ELF-1 (cell line): ENCODE results near the gene MARCHF11.

ENCODE experiments used
- DNase-seq: peaks from one replicate; pipeline ENCODE4 v3.0.0-alpha.2; 2016; ENCODE audit warnings: low read depth, low spot score

MARCHF11 gene

GRCh38 chr5:16134204-16134603 lies 45.4 kb downstream of the MARCHF11 start:
- no peak for DNase-seq

DNA sequence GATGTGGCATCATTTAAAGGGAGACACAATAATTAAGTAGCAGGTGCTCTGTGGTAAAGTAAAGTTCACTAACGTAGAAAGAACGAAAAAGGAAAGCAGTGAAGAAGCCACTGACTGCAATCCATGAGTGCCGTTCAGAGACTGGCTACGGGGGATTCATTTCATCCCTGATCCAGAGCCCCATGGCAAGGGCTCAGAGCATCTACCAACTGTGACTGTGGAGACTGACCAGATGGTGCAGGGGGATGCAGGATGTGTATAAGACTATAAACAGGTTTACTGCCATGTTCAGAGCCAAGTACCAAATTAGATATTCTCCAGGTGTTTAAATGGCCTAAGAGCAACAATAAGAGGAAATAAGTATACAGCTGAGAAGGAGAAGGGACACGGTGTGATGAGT lies 47.7 kb downstream of the MARCHF11 start:
- no peak for DNase-seq

GRCh38 chr5:16128944-16129343 lies 50.6 kb downstream of the MARCHF11 start:
- no peak for DNase-seq

DNA sequence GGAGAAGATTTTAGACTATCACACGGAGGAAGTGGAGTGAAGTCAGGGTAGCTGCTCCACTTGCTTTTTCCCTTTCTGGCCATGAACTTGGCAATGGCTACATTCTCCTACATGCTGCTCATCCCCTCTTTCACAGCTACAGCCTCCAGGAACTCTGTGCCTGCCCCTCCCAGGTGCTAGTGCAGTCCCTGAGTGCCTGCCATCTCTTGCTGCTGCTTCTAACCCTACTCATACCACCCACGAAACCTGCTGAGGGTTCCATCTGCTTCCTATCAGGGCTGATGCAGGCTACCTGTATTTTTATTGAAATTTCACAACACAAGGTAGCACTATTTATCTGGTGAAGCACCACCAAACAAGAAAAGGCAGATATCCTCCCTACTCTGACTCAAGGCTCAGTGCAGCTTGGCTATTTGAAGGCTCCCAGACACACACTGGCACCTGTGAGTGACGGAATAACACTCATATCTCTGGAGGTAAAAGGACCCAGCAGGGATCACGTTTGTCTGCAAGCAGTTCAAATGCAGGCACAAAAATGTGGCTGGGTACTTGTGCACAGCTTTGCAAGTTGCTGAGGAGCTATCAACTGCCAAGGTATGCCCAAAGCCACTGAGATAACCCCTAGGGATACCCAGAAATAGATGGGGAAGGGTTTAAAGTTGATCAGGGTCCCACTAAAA lies 51.6 kb downstream of the MARCHF11 start:
- no peak for DNase-seq

- no peak for DNase-seq
These were observed 59.0 kb downstream of the MARCHF11 start for GRCh38 chr5:16120579-16120978.

- no peak for DNase-seq
These were observed 59.8 kb downstream of the MARCHF11 start for GRCh38 chr5:16119790-16120189.

GRCh38 chr5:16115140-16115539 lies 64.5 kb downstream of the MARCHF11 start:
- DNase-seq: no peak

DNA sequence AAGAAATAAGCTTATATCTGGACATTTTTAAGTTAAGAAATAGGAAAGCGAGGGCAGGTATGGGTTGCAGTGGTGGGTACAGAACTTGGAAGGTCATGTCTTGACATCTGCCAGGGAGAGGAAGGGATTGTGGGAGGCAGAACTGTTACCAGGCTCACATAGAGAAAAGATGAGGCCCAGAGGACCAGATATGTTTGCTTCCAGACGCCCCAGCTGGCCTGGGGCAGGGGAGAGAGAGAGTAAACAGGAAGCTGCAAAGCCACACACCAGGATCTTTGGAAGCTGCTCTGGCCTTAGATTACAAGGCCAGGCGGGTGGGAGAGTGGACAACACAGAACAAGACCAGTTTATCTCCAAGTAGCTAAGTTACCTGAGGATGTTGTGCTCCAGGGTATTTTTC lies 71.2 kb downstream of the MARCHF11 start:
- DNase-seq: peak; percentile 10

DNA sequence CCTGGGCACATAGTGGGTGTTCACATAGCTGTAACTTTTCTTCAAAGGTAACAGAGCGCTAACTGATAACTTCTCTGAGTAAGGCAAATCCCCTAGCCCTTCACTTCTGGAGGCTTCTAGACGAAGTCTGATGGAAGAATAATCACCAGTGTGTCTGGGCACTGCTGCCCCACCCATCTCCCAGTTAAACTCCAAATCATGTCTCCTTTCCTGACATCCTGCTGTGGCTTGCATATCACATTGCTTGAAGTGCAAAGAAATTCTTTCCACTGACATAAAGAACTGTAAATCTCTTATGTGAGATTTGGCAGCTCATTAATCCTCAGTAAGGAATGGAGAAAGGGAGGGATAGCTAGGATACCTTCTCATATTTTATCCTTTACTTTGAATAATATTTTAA lies 74.6 kb downstream of the MARCHF11 start:
- DNase-seq: no peak

DNA sequence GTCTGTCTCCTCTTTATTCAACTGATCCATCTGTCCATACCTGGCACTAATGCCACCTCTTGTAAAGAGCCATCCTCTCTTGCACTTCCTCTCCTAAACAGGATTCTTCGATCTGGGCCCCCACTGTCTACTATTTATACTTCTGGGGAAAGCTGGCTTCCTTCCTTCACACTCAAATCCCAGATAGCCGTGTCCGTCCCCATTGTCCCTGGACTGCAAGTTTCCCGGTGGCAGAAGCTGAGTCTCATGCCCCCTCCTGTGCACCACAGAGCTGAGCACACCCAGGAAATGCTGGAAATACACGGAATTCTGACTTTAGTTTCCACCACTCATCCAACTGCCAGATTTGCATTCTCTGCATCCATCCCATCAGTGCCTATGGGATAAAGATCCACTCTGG lies 84.0 kb downstream of the MARCHF11 start:
- DNase-seq: no peak

GRCh38 chr5:16090270-16090669 lies 89.3 kb downstream of the MARCHF11 start:
- no peak for DNase-seq

GRCh38 chr5:16082982-16083381 lies 96.6 kb downstream of the MARCHF11 start:
- DNase-seq: no peak

DNA sequence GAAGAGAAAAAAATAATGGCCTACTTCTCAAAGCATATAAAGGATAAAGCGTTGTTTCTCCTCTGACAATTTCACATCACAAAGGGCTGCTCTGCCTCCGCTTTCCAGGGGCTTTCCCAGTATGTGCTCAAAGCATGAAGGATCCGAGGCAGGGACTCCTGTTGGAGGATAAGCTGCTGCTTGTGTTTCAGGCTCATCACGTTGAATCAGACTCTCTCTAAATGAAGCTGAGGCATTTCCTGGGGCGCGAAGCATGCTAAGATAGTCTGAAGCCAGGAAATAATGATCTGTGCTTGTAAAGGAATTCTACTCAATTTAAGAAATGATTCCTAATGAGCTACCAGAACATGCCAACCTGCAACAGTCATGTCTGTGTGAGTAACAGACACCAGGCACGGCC lies 97.5 kb downstream of the MARCHF11 start:
- DNase-seq: no peak

DNA sequence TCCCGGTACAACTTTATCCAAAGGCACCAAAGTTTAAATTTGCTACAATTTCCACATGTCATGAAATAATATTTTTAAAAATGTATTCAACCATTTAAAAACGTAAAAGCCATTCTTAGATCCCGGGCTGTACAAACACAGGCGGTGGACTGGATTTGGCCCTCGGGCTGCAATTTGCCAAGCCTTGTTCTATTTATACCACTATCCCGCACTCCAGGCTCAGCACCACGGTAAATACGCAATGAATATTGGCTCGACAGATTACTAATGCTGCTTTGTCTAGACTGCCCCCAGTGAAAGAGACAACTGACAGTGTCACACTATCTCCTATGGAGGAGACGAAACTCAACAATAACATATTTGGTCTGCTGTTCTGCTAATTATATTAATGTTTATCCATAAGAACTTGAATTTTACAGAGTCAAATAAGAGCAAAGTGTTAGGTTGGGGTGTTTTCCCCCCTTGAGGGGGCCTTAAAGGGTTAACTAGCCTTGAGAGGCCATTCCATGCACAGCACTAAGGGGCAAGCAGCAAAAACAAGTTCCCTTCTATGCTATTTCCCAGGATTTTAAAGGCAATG lies 98.1 kb downstream of the MARCHF11 start:
- no peak for DNase-seq

DNA sequence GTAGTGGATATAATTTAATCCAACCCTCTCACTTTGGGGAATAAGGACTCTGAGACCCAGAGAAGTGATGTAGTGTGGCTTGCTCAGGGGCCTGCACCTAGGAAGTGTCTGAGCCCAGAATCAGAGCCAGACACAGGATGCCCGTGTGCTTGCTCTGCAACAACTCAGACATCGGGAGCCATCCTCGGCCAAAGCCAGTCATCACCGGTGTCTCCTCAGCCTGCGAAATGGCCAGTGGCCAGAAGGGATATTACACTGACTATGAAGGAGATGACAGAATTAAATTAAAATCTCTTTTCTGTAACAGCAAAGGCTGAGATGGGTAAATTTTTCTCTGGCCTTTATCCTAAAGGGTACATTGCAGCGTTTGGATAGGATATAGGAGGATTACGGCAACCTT lies 102.9 kb downstream of the MARCHF11 start:
- DNase-seq: no peak

- DNase-seq: no peak
These were observed 105.2 kb downstream of the MARCHF11 start for GRCh38 chr5:16074358-16074757.

- no peak for DNase-seq
These were observed 107.0 kb downstream of the MARCHF11 start for GRCh38 chr5:16072616-16073015.

GRCh38 chr5:16067415-16067814 lies 112.2 kb downstream of the MARCHF11 start:
- no peak for DNase-seq

DNA sequence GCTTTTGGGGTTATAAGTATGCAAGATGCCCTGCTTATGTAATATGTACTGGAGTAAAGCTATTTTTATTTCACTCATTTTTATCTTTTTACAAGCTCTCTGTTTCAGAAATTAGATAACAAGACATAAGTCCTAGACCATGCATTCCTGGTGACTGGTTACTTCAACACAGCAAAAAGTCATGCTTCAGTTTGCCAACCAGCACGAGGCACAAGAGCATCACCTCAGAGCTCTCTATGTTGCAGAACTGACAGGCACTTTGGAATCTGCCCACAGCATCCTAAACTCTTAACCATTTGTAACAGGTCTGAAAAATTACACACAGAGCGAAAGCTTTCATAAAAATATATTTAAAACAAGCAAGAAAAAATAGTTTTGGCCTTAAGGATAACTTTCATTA lies 112.8 kb downstream of the MARCHF11 start:
- no peak for DNase-seq

- no peak for DNase-seq
These were observed 113.3 kb downstream of the MARCHF11 start for GRCh38 chr5:16066320-16066719.

GRCh38 chr5:16065831-16066230 lies 113.8 kb downstream of the MARCHF11 start:
- DNase-seq: no peak

DNA sequence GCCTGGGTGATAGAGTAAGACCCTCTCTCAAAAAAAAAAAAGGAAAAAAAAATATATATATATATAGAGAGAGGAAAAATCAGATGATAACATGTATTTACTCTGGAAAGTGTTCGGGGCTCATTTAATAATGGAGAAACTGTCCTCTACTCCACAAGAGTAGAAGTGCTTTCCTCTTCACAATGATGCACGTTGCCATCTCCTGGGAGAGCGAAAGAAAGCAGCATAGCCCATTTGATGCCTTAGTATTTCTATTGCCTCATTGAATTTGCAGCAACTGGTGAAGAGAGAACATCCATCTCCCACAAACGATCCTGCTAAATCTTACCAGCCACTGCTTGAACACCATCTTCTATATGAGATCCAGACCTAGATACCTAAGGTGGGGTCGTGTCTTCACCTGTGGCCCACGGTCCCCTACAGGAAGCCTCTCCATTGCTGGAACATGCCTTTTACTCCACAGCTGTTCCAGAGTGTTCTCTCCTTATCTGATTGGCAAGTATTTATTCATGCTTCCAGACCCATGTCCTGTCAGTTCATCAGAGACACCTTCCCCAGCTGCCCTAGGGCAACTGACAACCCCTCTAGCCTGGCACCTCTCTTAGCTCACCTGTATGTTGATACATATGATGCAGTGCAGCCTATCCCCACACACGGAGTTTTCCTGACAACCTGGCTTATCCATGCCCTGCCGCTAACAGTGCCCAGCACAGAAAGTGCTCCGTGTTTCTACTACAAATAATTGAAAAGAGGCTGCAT lies 115.3 kb downstream of the MARCHF11 start:
- no peak for DNase-seq

- DNase-seq: no peak
These were observed 118.4 kb downstream of the MARCHF11 start for GRCh38 chr5:16061163-16061562.
